IgD-negative memory B cell (primary cell): ENCODE measurements around the gene ELL2. TPM values are rescaled to one million over a fixed set of nuclear protein-coding genes. Genes with fewer than 3 reads are reported as not detected.
"Not testable (repeated sequence)": the region's sequence is repeated elsewhere in the genome, so short reads cannot be mapped to it uniquely, and the experiment has no call there.

Experiments
- H3K27ac Mint-ChIP-seq, 3 donors: one replicate each; pipeline ENCODE4 v1.8.0; 2020 to 2022; ENCODE audit warnings: mild to moderate bottlenecking in 3 of 3, mixed read lengths in 3 of 3, moderate library complexity in 1 of 3
- H3K27me3 Mint-ChIP-seq: one replicate; pipeline ENCODE4 v1.8.0; 2021; ENCODE audit warnings: mixed read lengths
- H3K36me3 Mint-ChIP-seq: one replicate; pipeline ENCODE4 v1.8.0; 2020; ENCODE audit warnings: mild to moderate bottlenecking, mixed read lengths
- H3K4me1 Mint-ChIP-seq, 3 donors: one replicate each; pipeline ENCODE4 v1.8.0; 2020 to 2022; ENCODE audit warnings: mixed read lengths in 3 of 3, mild to moderate bottlenecking in 1 of 3
- H3K4me3 Mint-ChIP-seq, 4 donors: one replicate each; pipeline ENCODE4 v1.8.0; 2020 to 2022; ENCODE audit warnings: mild to moderate bottlenecking in 4 of 4, mixed read lengths in 4 of 4, moderate library complexity in 3 of 4
- H3K9me3 Mint-ChIP-seq, 3 donors: one replicate each; pipeline ENCODE4 v1.8.0; 2020 to 2021; ENCODE audit warnings: mixed read lengths in 3 of 3, mild to moderate bottlenecking in 1 of 3
- polyA plus RNA-seq: library from polyadenylated mRNA; unstranded; fragments of 300-500 nt; fragmentation: Illumina TruSeq; gene quantifications from one replicate; pipeline ENCODE4 v1.2.3, GENCODE V29; 2021

The ELL2 gene
- polyA plus RNA-seq, 1 donor from 2014 or later, result 9.9 TPM

GRCh38 chr5:95869173-95869855, 92.3 kb downstream of the ELL2 start:
- Mint-ChIP-seq H3K4me3 (peak overlapping the region in 3 of 4 donors; percentile 3 to 79 (median 70)), H3K4me1 (peaks cover 19 to 24% (median 22%) of the 10 kb centered on the region in 3 donors), H3K27ac (peak overlapping the region in 2 of 3 donors; percentile 73 to 81)
- H3K36me3 Mint-ChIP-seq, H3K27me3 Mint-ChIP-seq, H3K9me3 Mint-ChIP-seq: not testable (repeated sequence)

GRCh38 chr5:95868136-95868535, 93.5 kb downstream of the ELL2 start:
- Mint-ChIP-seq H3K4me3 (no peak overlapping the region), H3K27ac (no peak overlapping the region)

GRCh38 chr5:95866435-95867040, 95.1 kb downstream of the ELL2 start:
- Mint-ChIP-seq H3K4me3 (no peak overlapping the region), H3K4me1 (peaks cover 31 to 34% (median 32%) of the 10 kb centered on the region in 3 donors)

More at GRCh38 chr5:95868136-95868535, 93.5 kb downstream of the ELL2 start:
- H3K27me3 Mint-ChIP-seq, result no peaks in the 10 kb centered on the region
- peaks cover 0 to 4% (median 0%) of the 10 kb centered on the region in 3 donors for H3K9me3 Mint-ChIP-seq
- peaks cover 2% of the 10 kb centered on the region for H3K36me3 Mint-ChIP-seq
- H3K4me1 Mint-ChIP-seq, result peaks cover 20 to 25% (median 23%) of the 10 kb centered on the region in 3 donors

GRCh38 chr5:95864944-95865504, 96.6 kb downstream of the ELL2 start:
- Mint-ChIP-seq H3K27me3 (peaks cover 12% of the 10 kb centered on the region), H3K9me3 (peaks cover 0 to 4% (median 0%) of the 10 kb centered on the region in 3 donors), H3K27ac (no peak overlapping the region), H3K36me3 (no peaks in the 10 kb centered on the region), H3K4me3 (no peak overlapping the region), H3K4me1 (peaks cover 26 to 30% (median 27%) of the 10 kb centered on the region in 3 donors)

More at GRCh38 chr5:95866435-95867040, 95.1 kb downstream of the ELL2 start:
- Mint-ChIP-seq H3K36me3 (no peaks in the 10 kb centered on the region), H3K9me3 (peaks cover 0 to 4% (median 0%) of the 10 kb centered on the region in 3 donors), H3K27ac (no peak overlapping the region), H3K27me3 (peaks cover 8% of the 10 kb centered on the region)

GRCh38 chr5:95864456-95864855, 97.2 kb downstream of the ELL2 start:
- Mint-ChIP-seq H3K9me3 (peaks cover 0 to 4% (median 0%) of the 10 kb centered on the region in 3 donors), H3K36me3 (no peaks in the 10 kb centered on the region), H3K27ac (no peak overlapping the region), H3K4me3 (no peak overlapping the region), H3K4me1 (peaks cover 22 to 27% (median 22%) of the 10 kb centered on the region in 3 donors), H3K27me3 (peaks cover 13% of the 10 kb centered on the region)

GRCh38 chr5:95863383-95863757, 98.3 kb downstream of the ELL2 start:
- peaks cover 20 to 30% (median 20%) of the 10 kb centered on the region in 3 donors for H3K4me1 Mint-ChIP-seq
- peaks cover 15% of the 10 kb centered on the region for H3K27me3 Mint-ChIP-seq
- H3K36me3 Mint-ChIP-seq, result no peaks in the 10 kb centered on the region
- H3K4me3 Mint-ChIP-seq, result peak overlapping the region in 2 of 4 donors; percentile 44 to 51
- H3K27ac Mint-ChIP-seq, result no peak overlapping the region
- H3K9me3 Mint-ChIP-seq, result no peaks in the 10 kb centered on the region

GRCh38 chr5:95862671-95863382, 98.8 kb downstream of the ELL2 start:
- no peak overlapping the region for H3K27ac Mint-ChIP-seq

GRCh38 chr5:95861864-95862561, 99.6 kb downstream of the ELL2 start:
- Mint-ChIP-seq H3K27ac (peak overlapping the region in 1 of 3 donors; percentile 78), H3K36me3 (no peaks in the 10 kb centered on the region), H3K4me3 (peak overlapping the region in 3 of 4 donors; percentile 9 to 82 (median 26)), H3K4me1 (peaks cover 20 to 30% (median 20%) of the 10 kb centered on the region in 3 donors), H3K27me3 (peaks cover 15% of the 10 kb centered on the region), H3K9me3 (no peaks in the 10 kb centered on the region)

More at GRCh38 chr5:95862671-95863382, 98.8 kb downstream of the ELL2 start:
- H3K4me1 Mint-ChIP-seq, result peaks cover 20 to 30% (median 20%) of the 10 kb centered on the region in 3 donors
- H3K4me3 Mint-ChIP-seq, result peak overlapping the region in 3 of 4 donors; percentile 9 to 82 (median 44)
- H3K27me3 Mint-ChIP-seq, result peaks cover 15% of the 10 kb centered on the region
- H3K9me3 Mint-ChIP-seq, result no peaks in the 10 kb centered on the region
- H3K36me3 Mint-ChIP-seq, result no peaks in the 10 kb centered on the region

GRCh38 chr5:95861221-95861863, 100.3 kb downstream of the ELL2 start:
- H3K4me3 Mint-ChIP-seq, result peak overlapping the region; percentile 16 to 79 (median 31)
- peaks cover 20 to 30% (median 20%) of the 10 kb centered on the region in 3 donors for H3K4me1 Mint-ChIP-seq
- H3K27ac Mint-ChIP-seq, result peak overlapping the region in 2 of 3 donors; percentile 7 to 78
- H3K27me3 Mint-ChIP-seq, result peaks cover 15% of the 10 kb centered on the region
- H3K36me3 Mint-ChIP-seq, result no peaks in the 10 kb centered on the region
- no peaks in the 10 kb centered on the region for H3K9me3 Mint-ChIP-seq

GRCh38 chr5:95859661-95860060, 102.0 kb downstream of the ELL2 start:
- H3K27ac Mint-ChIP-seq, result no peak overlapping the region
- H3K9me3 Mint-ChIP-seq, result no peaks in the 10 kb centered on the region
- no peaks in the 10 kb centered on the region for H3K36me3 Mint-ChIP-seq
- H3K4me3 Mint-ChIP-seq, result peak overlapping the region in 1 of 4 donors; percentile 87
- H3K4me1 Mint-ChIP-seq, result peaks cover 18 to 30% (median 20%) of the 10 kb centered on the region in 3 donors
- H3K27me3 Mint-ChIP-seq, result peaks cover 15% of the 10 kb centered on the region

- H3K27ac Mint-ChIP-seq, result peak overlapping the region in 2 of 3 donors; percentile 19 to 67
- H3K36me3 Mint-ChIP-seq, result no peaks in the 10 kb centered on the region
- H3K4me3 Mint-ChIP-seq, result peak overlapping the region in 2 of 4 donors; percentile 72 to 87
- H3K27me3 Mint-ChIP-seq, result peaks cover 15% of the 10 kb centered on the region
- no peaks in the 10 kb centered on the region for H3K9me3 Mint-ChIP-seq
- H3K4me1 Mint-ChIP-seq, result peaks cover 18 to 30% (median 20%) of the 10 kb centered on the region in 3 donors
Observed at GRCh38 chr5:95858661-95859595, 102.7 kb downstream of the ELL2 start.

- H3K36me3 Mint-ChIP-seq, result no peaks in the 10 kb centered on the region
- H3K9me3 Mint-ChIP-seq, result no peaks in the 10 kb centered on the region
- H3K4me3 Mint-ChIP-seq, result no peak overlapping the region
- H3K27ac Mint-ChIP-seq, result peak overlapping the region in 1 of 3 donors; percentile 19
- H3K4me1 Mint-ChIP-seq, result peaks cover 15 to 25% (median 20%) of the 10 kb centered on the region in 3 donors
- H3K27me3 Mint-ChIP-seq, result peaks cover 14% of the 10 kb centered on the region
Observed at GRCh38 chr5:95858023-95858461, 103.6 kb downstream of the ELL2 start.
